ENCODE measurements around the gene GLRB. TPM values are rescaled to one million over a fixed set of nuclear protein-coding genes. Genes with fewer than 3 reads are reported as not detected.

The GLRB gene
- total RNA-seq, 2 donors from 2014 or later: not detected

GRCh38 chr4:157196046-157196445 lies 120.1 kb downstream of the GLRB start:
- no peak for ATAC-seq
- peaks cover 0 to 14% of the 10 kb centered on the region in 2 donors for H3K9me3 Mint-ChIP-seq
- no peak overlapping the region for H3K27ac Mint-ChIP-seq
- no peak for DNase-seq (ENCODE audit: low spot score in 2 of 2)
- no peaks in the 10 kb centered on the region for H3K36me3 Mint-ChIP-seq

DNA sequence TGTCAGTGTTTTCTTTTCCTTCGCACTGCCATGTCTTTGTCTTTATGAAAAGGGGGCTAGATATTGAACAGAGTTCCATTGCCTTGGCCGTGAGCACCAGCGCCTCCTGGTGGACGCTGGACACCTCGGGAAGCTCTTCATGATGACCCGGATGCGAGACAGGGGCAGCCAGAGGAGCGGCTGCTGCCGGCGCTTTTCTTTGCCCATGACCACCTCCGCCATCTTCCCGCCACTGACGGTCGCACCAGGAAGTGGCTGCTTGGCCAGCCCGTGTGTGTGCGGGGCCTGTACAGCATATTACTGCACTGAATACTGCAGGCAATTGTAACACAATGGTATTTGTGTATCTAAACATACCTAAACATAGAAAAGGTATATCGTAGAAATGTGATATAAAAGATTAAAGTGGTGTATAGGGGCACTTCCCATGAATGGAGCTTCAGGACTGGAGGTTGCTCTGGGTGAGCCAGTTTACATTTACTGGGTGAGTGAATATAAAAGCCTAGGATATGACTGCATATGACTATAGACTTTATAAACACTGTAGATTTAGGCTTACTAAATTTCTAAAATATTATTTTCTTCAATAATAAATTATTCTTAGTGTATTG lies 128.8 kb downstream of the GLRB start:
- H3K27ac Mint-ChIP-seq: no peak overlapping the region
- H3K9me3 Mint-ChIP-seq: peaks cover 7 to 15% of the 10 kb centered on the region in 2 donors
- ATAC-seq (no peak), DNase-seq (ENCODE audit: low spot score in 2 of 2) (peak in 1 of 2 donors; percentile 28)
- no peaks in the 10 kb centered on the region for H3K36me3 Mint-ChIP-seq

- Mint-ChIP-seq H3K27ac (no peak overlapping the region), H3K9me3 (peaks cover 7 to 26% of the 10 kb centered on the region in 2 donors), H3K36me3 (peaks cover 13 to 39% of the 10 kb centered on the region in 2 donors)
- DNase-seq (ENCODE audit: low spot score in 2 of 2): no peak
- no peak for ATAC-seq
Observed at GRCh38 chr4:157217708-157218107, 141.8 kb downstream of the GLRB start.

DNA sequence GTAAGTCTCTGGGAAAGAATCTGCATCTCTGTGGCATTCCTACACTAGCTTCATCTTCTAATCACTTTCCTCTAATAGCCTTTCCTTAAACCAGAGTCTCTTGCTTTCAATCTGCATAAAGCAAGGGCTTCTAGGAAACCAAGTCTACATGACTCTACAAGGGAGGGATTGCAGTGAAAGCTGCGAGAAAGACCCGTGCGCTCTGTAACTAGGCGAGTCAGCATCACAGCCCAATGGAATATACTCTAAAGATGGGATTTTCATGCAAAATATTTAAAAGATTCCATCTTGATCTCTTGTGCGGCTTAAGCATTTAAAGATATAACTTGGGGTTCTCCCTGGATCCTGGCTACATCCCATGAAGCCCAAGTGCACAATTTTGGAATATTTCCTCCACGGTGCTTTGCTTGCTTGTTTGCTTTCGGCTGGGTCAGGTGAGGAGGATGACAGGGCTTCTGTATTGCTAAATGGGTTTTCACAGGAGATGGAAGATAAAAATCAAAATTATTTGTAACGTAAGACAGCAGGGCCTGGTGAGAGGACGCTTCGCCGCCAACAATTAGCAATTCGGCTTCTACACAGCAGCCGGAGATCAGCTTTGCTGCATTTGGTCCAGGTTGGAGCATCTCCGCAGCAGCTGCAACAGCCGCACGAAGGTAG lies 143.9 kb downstream of the GLRB start:
- ATAC-seq (no peak), DNase-seq (ENCODE audit: low spot score in 2 of 2) (no peak)
- H3K9me3 Mint-ChIP-seq: peaks cover 7 to 26% of the 10 kb centered on the region in 2 donors
- peaks cover 13 to 45% of the 10 kb centered on the region in 2 donors for H3K36me3 Mint-ChIP-seq
- no peak overlapping the region for H3K27ac Mint-ChIP-seq

DNA sequence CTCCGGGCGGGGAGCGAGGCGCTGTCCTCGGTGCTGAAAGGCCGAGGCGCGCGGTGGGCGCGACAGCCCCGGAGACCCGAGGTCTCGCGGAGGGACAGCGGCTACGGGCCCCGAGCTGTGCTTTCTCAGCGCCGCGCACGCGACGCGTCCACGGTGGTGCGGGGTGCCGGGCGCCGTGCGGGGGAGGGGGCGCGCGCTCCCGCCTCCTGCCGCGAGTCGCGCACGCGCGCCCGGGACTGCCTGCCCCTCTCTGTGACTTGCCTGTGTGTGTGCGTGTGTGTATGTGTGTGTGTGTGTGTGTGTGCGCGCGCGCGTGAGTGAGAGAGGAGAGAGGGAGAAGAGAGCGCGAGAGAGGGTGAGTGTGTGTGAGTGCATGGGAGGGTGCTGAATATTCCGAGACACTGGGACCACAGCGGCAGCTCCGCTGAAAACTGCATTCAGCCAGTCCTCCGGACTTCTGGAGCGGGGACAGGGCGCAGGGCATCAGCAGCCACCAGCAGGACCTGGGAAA lies 144.5 kb downstream of the GLRB start, which contains the start of gene GRIA2:
GRIA2 (plus strand) TSS at position 358 of the 511 bp plus-strand sequence. CDS start 315 bp downstream, outside the sequence.
- peaks cover 7 to 23% of the 10 kb centered on the region in 2 donors for H3K9me3 Mint-ChIP-seq
- DNase-seq (ENCODE audit: low spot score in 2 of 2): no peak
- H3K27ac Mint-ChIP-seq: no peak within 1 kb of the TSS
- peaks cover 13 to 45% of the 10 kb centered on the region in 2 donors for H3K36me3 Mint-ChIP-seq
- peak in 1 of 2 donors; percentile 65 for ATAC-seq

DNA sequence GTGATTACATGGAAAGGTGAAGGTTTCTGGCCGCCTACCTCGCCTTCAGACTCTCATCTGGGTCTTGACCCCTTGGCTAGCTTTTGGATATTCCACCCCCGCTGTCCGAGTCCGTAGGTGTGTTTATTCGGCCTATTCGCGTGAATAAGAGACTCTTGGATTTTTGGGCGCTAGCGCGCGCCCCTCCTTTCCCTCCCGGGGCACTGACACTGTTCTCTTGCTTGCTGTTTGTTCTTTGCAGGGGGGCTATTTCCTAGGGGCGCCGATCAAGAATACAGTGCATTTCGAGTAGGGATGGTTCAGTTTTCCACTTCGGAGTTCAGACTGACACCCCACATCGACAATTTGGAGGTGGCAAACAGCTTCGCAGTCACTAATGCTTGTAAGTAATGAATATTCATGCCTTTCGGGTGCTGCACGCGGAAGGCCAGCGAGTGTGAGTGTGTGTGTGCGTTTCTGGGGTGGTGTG lies 145.5 kb downstream of the GLRB start:
- Mint-ChIP-seq H3K9me3 (peaks cover 7 to 19% of the 10 kb centered on the region in 2 donors), H3K27ac (no peak overlapping the region), H3K36me3 (peaks cover 13 to 41% of the 10 kb centered on the region in 2 donors)
- DNase-seq (ENCODE audit: low spot score in 2 of 2): no peak
- ATAC-seq: no peak

Other genes starting within 250 kb of the GLRB start
- gene PDGFC, start 104.4 kb upstream of the GLRB start, total RNA-seq: not detected
- not detected for gene GRIA2, start 144.6 kb downstream of the GLRB start, total RNA-seq